WERI-Rb-1 (cell line): ENCODE measurements around the gene PAK5.

Source experiments
- DNase-seq: peaks from one replicate; pipeline ENCODE4 v3.0.0-alpha.2; 2020
- H3K27ac ChIP-seq: fragments of 250-450 bp; sonication (Bioruptor Pico); 2 replicates; pipeline ENCODE4 v1.5.1; 2020; ENCODE audit warnings: mild to moderate bottlenecking, moderate library complexity
- H3K27me3 ChIP-seq: fragments of 250-450 bp; sonication (Bioruptor Pico); 2 replicates; pipeline ENCODE4 v1.5.1; 2021; ENCODE audit warnings: mild to moderate bottlenecking, low read depth, moderate library complexity; ENCODE audit not compliant: insufficient read depth, severe bottlenecking
- H3K36me3 ChIP-seq: fragments of 250-450 bp; sonication (Bioruptor Pico); 2 replicates; pipeline ENCODE4 v1.5.1; 2020; ENCODE audit warnings: mild to moderate bottlenecking, moderate library complexity
- H3K4me3 ChIP-seq: 2 replicates; pipeline ENCODE4 v1.5.1; 2011; ENCODE audit warnings: low read depth, mild to moderate bottlenecking, control low read depth, low read length
- H3K9me3 ChIP-seq: fragments of 250-450 bp; sonication (Bioruptor Pico); 2 replicates; pipeline ENCODE4 v1.5.1; 2021; ENCODE audit warnings: mild to moderate bottlenecking, moderate library complexity; ENCODE audit not compliant: severe bottlenecking
- TF ChIP-seq, protein P1 (sequence below): IDR thresholded peaks from 2 replicates; pipeline ENCODE4 v1.5.1; 2011; ENCODE audit warnings: low read depth, mild to moderate bottlenecking, control low read depth, inconsistent platforms, low read length

Gene PAK5

DNA sequence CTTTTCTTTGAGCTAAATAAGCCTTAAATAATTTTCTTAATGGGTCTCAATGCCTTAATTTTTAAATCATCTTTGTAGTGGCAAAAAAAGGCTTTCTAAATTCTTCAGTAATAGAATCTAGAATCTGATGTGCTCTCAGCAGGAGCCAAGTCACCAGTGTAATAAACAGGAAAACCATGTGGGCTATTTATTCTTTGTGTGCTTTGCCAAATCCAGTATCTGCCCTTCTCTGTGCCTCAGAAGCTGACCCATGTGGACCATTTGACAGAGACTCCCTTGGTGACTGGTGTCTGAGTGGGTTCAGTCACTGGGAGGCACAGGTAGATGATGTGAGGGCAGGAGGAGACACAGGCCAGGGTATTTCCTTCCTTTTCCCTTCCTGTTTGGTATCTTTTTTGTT is 152.9 kb downstream of the PAK5 start:
- no peak overlapping the region for H3K4me3 ChIP-seq
- H3K27me3 ChIP-seq, result no peaks in the 10 kb centered on the region
- no peaks in the 10 kb centered on the region for H3K9me3 ChIP-seq
- TF ChIP-seq, protein P1, sequence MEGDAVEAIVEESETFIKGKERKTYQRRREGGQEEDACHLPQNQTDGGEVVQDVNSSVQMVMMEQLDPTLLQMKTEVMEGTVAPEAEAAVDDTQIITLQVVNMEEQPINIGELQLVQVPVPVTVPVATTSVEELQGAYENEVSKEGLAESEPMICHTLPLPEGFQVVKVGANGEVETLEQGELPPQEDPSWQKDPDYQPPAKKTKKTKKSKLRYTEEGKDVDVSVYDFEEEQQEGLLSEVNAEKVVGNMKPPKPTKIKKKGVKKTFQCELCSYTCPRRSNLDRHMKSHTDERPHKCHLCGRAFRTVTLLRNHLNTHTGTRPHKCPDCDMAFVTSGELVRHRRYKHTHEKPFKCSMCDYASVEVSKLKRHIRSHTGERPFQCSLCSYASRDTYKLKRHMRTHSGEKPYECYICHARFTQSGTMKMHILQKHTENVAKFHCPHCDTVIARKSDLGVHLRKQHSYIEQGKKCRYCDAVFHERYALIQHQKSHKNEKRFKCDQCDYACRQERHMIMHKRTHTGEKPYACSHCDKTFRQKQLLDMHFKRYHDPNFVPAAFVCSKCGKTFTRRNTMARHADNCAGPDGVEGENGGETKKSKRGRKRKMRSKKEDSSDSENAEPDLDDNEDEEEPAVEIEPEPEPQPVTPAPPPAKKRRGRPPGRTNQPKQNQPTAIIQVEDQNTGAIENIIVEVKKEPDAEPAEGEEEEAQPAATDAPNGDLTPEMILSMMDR, result no peak
- DNase-seq, result no peak
- H3K36me3 ChIP-seq, result no peaks in the 10 kb centered on the region
- H3K27ac ChIP-seq, result no peak overlapping the region

DNA sequence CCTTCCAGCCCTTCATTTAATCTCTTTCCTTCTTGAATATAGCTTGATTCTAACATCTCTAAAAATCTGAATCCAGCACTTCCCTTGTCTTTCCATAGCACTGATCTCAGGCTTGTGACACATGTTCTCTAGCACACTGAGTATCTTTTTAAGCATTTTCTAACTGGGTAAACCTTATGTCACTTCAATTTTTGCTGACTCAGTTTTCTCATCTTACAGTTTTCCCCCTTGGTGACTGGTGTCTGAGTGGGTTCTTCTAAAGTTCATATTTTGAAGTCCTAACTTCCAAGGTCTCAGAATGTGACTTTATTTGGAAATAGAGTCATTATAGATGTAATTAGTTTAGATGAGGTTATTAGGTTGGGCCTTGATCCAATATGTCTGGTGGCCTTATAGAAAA is 153.9 kb downstream of the PAK5 start:
- H3K9me3 ChIP-seq, result no peaks in the 10 kb centered on the region
- H3K4me3 ChIP-seq, result no peak overlapping the region
- TF ChIP-seq, protein P1, result no peak
- no peak overlapping the region for H3K27ac ChIP-seq
- H3K36me3 ChIP-seq, result no peaks in the 10 kb centered on the region
- H3K27me3 ChIP-seq, result no peaks in the 10 kb centered on the region
- no peak for DNase-seq

DNA sequence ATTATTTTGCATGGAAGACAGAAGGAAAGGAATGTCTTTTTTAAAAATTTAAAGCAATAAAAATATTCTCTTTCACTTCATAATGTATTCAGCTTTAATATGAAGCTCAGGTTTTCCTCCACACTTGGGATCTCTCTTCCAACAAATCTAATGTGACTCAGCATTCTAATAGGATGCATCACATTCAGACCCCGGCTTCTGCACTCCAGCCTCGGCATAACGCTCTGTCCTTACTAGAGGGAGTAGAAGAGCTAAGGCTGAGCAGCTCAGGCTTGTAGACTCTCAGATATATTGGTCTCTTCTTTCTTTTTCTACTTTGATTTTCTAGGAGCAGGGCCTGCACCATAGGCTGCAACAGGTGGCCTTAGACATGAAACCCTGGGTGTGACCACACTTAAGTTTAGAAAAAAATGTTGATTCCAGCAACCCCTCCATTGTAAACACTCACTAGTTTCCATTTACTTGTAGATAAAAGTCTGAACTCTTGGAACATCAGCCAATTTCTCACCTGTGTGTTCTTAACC is 161.7 kb downstream of the PAK5 start:
- H3K4me3 ChIP-seq, result no peak overlapping the region
- H3K27me3 ChIP-seq, result no peaks in the 10 kb centered on the region
- H3K27ac ChIP-seq, result no peak overlapping the region
- TF ChIP-seq, protein P1, result no peak
- H3K9me3 ChIP-seq, result no peaks in the 10 kb centered on the region
- H3K36me3 ChIP-seq, result no peaks in the 10 kb centered on the region
- no peak for DNase-seq

DNA sequence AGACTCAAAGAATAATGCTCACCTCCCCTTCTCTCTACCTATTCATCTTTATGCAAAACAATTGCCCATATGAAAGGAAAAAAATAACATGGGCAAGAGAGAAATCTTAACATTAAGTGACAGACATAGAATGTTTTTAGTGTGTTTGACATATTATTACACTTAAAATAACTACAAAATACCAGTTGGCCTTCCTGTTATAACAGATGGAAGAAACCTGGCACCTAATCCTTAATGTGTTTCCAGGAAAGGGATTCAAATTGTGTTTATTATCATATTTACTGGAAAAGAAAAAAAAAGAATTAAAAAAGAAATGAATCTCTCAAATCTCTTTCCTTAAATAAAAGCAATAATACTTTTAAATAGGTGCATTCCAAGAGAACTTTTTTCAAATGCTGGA is 165.9 kb downstream of the PAK5 start:
- Histone ChIP-seq H3K36me3 (no peaks in the 10 kb centered on the region), H3K4me3 (no peak overlapping the region), H3K27ac (no peak overlapping the region), H3K27me3 (no peaks in the 10 kb centered on the region), H3K9me3 (no peaks in the 10 kb centered on the region)
- TF ChIP-seq, protein P1, result no peak
- no peak for DNase-seq

DNA sequence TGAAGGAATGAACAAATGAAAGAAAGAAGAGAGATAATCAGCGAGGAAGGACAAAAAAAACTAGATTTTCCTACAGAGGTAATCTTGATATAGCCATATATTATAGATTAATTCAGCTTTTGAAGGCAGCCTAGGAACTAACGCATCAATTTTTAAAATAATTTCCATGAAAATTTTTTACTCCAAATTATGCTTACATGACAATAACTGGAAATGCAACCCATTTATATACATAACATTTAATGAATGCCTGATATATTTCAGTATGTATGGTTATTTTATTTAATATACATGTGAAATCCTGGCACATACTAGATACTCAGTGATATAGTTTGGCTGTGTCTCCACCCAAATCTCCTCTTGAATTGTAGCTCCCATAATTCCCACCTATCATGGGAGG is 166.8 kb downstream of the PAK5 start:
- TF ChIP-seq, protein P1, result no peak
- no peaks in the 10 kb centered on the region for H3K27me3 ChIP-seq
- DNase-seq, result no peak
- no peak overlapping the region for H3K27ac ChIP-seq
- H3K36me3 ChIP-seq, result no peaks in the 10 kb centered on the region
- H3K9me3 ChIP-seq, result no peaks in the 10 kb centered on the region
- no peak overlapping the region for H3K4me3 ChIP-seq

DNA sequence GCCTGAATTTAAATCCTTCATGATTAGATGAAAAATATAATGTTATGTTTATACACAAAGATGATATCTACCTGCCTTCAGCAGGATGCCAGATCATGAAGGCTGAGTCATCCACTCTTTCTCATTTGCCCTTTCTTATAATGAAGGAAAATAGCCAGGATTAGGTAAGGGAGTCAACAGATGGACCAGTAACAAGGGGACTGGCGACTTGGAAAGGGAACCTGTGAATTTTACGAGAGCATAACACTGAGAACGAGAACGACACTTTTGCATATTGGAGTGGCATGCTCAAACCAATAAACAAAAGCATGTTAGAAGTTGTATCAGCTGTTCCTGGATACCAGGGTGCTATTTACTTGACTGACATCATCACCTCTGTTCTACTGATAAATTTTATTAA is 170.5 kb downstream of the PAK5 start:
- Histone ChIP-seq H3K4me3 (no peak overlapping the region), H3K27me3 (no peaks in the 10 kb centered on the region), H3K36me3 (no peaks in the 10 kb centered on the region), H3K27ac (no peak overlapping the region), H3K9me3 (no peaks in the 10 kb centered on the region)
- DNase-seq, result no peak
- TF ChIP-seq, protein P1, result no peak
